SIG-M5 treated with dmso at 0.1 percent for 504 hours (cell line): ENCODE data around the gene NBDY.
A peak's percentile ranks its signal among the peaks of the same experiment; 100 is the strongest.
"Not testable (repeated sequence)": the region's sequence is repeated elsewhere in the genome, so short reads cannot be mapped to it uniquely, and the experiment has no call there.

Source experiments
- DNase-seq: peaks from one replicate; lab custom pipeline; 2025; ENCODE audit not compliant: unreplicated experiment; lab: John Stamatoyannopoulos, UW

Gene NBDY

GRCh38 chrX:56800307-56800706 lies 71.3 kb downstream of the NBDY start:
- no peak for DNase-seq

- DNase-seq: no peak
Observed at GRCh38 chrX:56800801-56801200, 71.8 kb downstream of the NBDY start.

GRCh38 chrX:56802428-56802827 lies 73.4 kb downstream of the NBDY start:
- no peak for DNase-seq

- peak; percentile 31 for DNase-seq
Observed at GRCh38 chrX:56802921-56803849, 74.1 kb downstream of the NBDY start.

- DNase-seq: no peak
Observed at GRCh38 chrX:56803850-56804681, 75.0 kb downstream of the NBDY start.

GRCh38 chrX:56804867-56805266 lies 75.8 kb downstream of the NBDY start:
- no peak for DNase-seq

GRCh38 chrX:56805399-56805798 lies 76.4 kb downstream of the NBDY start:
- no peak for DNase-seq

- not testable (repeated sequence) for DNase-seq
Observed at GRCh38 chrX:56806176-56806575, 77.1 kb downstream of the NBDY start.

GRCh38 chrX:56811599-56811998 lies 82.6 kb downstream of the NBDY start:
- no peak for DNase-seq

- peak; percentile 25 for DNase-seq
Observed at GRCh38 chrX:56812515-56813105, 83.6 kb downstream of the NBDY start.

GRCh38 chrX:56813318-56813837 lies 84.3 kb downstream of the NBDY start:
- DNase-seq: peak; percentile 74

GRCh38 chrX:56817179-56817578 lies 88.1 kb downstream of the NBDY start:
- peak; percentile 39 for DNase-seq

GRCh38 chrX:56826020-56826419 lies 97.0 kb downstream of the NBDY start:
- no peak for DNase-seq

GRCh38 chrX:56833626-56834025 lies 104.6 kb downstream of the NBDY start:
- DNase-seq: no peak

- no peak for DNase-seq
Observed at GRCh38 chrX:56853436-56853835, 124.4 kb downstream of the NBDY start.

- no peak for DNase-seq
Observed at GRCh38 chrX:56857042-56857441, 128.0 kb downstream of the NBDY start.

- DNase-seq: no peak
Observed at GRCh38 chrX:56860888-56861287, 131.8 kb downstream of the NBDY start.
